Measurements from ENCODE around the gene GREB1.

The GREB1 gene

GRCh38 chr2:11513319-11513718 is 20.5 kb upstream of the GREB1 start:
- H4K8ac ChIP-seq (ENCODE audit: low read depth, low read length), result no peak overlapping the region
- no peak overlapping the region for H3K4me3 ChIP-seq (ENCODE audit: low read depth, low read length)
- H2BK120ac ChIP-seq (ENCODE audit: insufficient read depth, low read length, poor library complexity), result no peak overlapping the region
- no peak overlapping the region for H2BK12ac ChIP-seq (ENCODE audit: low read length)
- DNase-seq, result no peak
- no peak overlapping the region for H3K4me2 ChIP-seq (ENCODE audit: low read length)
- peaks cover 0 to 2% of the 10 kb centered on the region in 2 experiments for H3K4me1 ChIP-seq (ENCODE audit: control insufficient read depth in 1 of 2, insufficient read depth in 2 of 2, low read length in 2 of 2)
- no peaks in the 10 kb centered on the region for H3K36me3 ChIP-seq (ENCODE audit: control insufficient read depth in 1 of 2, insufficient read depth in 2 of 2, low read length in 2 of 2)
- H3K23ac ChIP-seq (ENCODE audit: low read length), result no peak overlapping the region
- no peak overlapping the region for H3K18ac ChIP-seq (ENCODE audit: low read length)
- no peak overlapping the region for H3K4ac ChIP-seq (ENCODE audit: low read depth, low read length)
- no CpG with 5 or more reads among the region's 5 CpGs for WGBS (ENCODE audit: extremely low coverage, insufficient coverage, insufficient read length)
- no peak overlapping the region for H2BK5ac ChIP-seq (ENCODE audit: low read depth, low read length, poor library complexity)
- H3K27me3 ChIP-seq (ENCODE audit: insufficient read depth, low read length), result no peaks in the 10 kb centered on the region
- no peak overlapping the region for H3K9ac ChIP-seq (ENCODE audit: low read length)
- H2AFZ ChIP-seq (ENCODE audit: insufficient read depth, low read length, poor library complexity), result no peak overlapping the region
- no peak overlapping the region for H4K91ac ChIP-seq (ENCODE audit: low read depth, low read length)
- H3K9me3 ChIP-seq (ENCODE audit: insufficient read depth, low read depth, low read length), result no peaks in the 10 kb centered on the region
- H3K27ac ChIP-seq (ENCODE audit: low read depth, low read length), result no peak overlapping the region
- H3K14ac ChIP-seq (ENCODE audit: low read length), result no peak overlapping the region
- no peaks in the 10 kb centered on the region for H3K79me1 ChIP-seq (ENCODE audit: low read length)
- no peaks in the 10 kb centered on the region for H3K79me2 ChIP-seq (ENCODE audit: control insufficient read depth, insufficient read depth, low read length, poor library complexity)
- H2AK5ac ChIP-seq (ENCODE audit: low read length), result no peak overlapping the region
- no peak overlapping the region for H4K12ac ChIP-seq (ENCODE audit: low read depth, low read length)

GRCh38 chr2:11514081-11514730 is 19.6 kb upstream of the GREB1 start:
- H4K91ac ChIP-seq (ENCODE audit: low read depth, low read length), result no peak overlapping the region
- H3K27ac ChIP-seq (ENCODE audit: low read depth, low read length), result no peak overlapping the region
- no peak overlapping the region for H4K12ac ChIP-seq (ENCODE audit: low read depth, low read length)
- no peak overlapping the region for H2BK5ac ChIP-seq (ENCODE audit: low read depth, low read length, poor library complexity)
- no peak overlapping the region for H2BK120ac ChIP-seq (ENCODE audit: insufficient read depth, low read length, poor library complexity)
- H3K79me2 ChIP-seq (ENCODE audit: control insufficient read depth, insufficient read depth, low read length, poor library complexity), result no peaks in the 10 kb centered on the region
- no peak overlapping the region for H3K14ac ChIP-seq (ENCODE audit: low read length)
- no peak overlapping the region for H2AK5ac ChIP-seq (ENCODE audit: low read length)
- no peak overlapping the region for H3K18ac ChIP-seq (ENCODE audit: low read length)
- DNase-seq, result no peak
- no peaks in the 10 kb centered on the region for H3K9me3 ChIP-seq (ENCODE audit: insufficient read depth, low read depth, low read length)
- no peak overlapping the region for H2AFZ ChIP-seq (ENCODE audit: insufficient read depth, low read length, poor library complexity)
- no peak overlapping the region for H2BK12ac ChIP-seq (ENCODE audit: low read length)
- no peak overlapping the region for H3K4me2 ChIP-seq (ENCODE audit: low read length)
- no peak overlapping the region for H3K23ac ChIP-seq (ENCODE audit: low read length)
- H3K4me3 ChIP-seq (ENCODE audit: low read depth, low read length), result no peak overlapping the region
- no peaks in the 10 kb centered on the region for H3K36me3 ChIP-seq (ENCODE audit: control insufficient read depth in 1 of 2, insufficient read depth in 2 of 2, low read length in 2 of 2)
- no peak overlapping the region for H4K8ac ChIP-seq (ENCODE audit: low read depth, low read length)
- no peaks in the 10 kb centered on the region for H3K27me3 ChIP-seq (ENCODE audit: insufficient read depth, low read length)
- H3K4me1 ChIP-seq (ENCODE audit: control insufficient read depth in 1 of 2, insufficient read depth in 2 of 2, low read length in 2 of 2), result peaks cover 0 to 2% of the 10 kb centered on the region in 2 experiments
- no peak overlapping the region for H3K9ac ChIP-seq (ENCODE audit: low read length)
- WGBS (ENCODE audit: extremely low coverage, insufficient coverage, insufficient read length), result no CpG with 5 or more reads among the region's 3 CpGs
- no peak overlapping the region for H3K4ac ChIP-seq (ENCODE audit: low read depth, low read length)
- H3K79me1 ChIP-seq (ENCODE audit: low read length), result no peaks in the 10 kb centered on the region

- 94% methylated on average over 4 of the region's 6 CpGs for WGBS (ENCODE audit: extremely low coverage, insufficient coverage, insufficient read length)
Measured at GRCh38 chr2:11514904-11515303, 18.9 kb upstream of the GREB1 start.

GRCh38 chr2:11515490-11515981 is 18.3 kb upstream of the GREB1 start:
- H4K12ac ChIP-seq (ENCODE audit: low read depth, low read length), result no peak overlapping the region
- no peaks in the 10 kb centered on the region for H3K36me3 ChIP-seq (ENCODE audit: control insufficient read depth in 1 of 2, insufficient read depth in 2 of 2, low read length in 2 of 2)
- H2BK120ac ChIP-seq (ENCODE audit: insufficient read depth, low read length, poor library complexity), result no peak overlapping the region
- H2BK12ac ChIP-seq (ENCODE audit: low read length), result no peak overlapping the region
- H3K23ac ChIP-seq (ENCODE audit: low read length), result no peak overlapping the region
- H3K18ac ChIP-seq (ENCODE audit: low read length), result no peak overlapping the region
- H4K8ac ChIP-seq (ENCODE audit: low read depth, low read length), result no peak overlapping the region
- no peak overlapping the region for H3K14ac ChIP-seq (ENCODE audit: low read length)
- H3K27ac ChIP-seq (ENCODE audit: low read depth, low read length), result no peak overlapping the region
- no peak overlapping the region for H3K9ac ChIP-seq (ENCODE audit: low read length)
- no peak overlapping the region for H2BK5ac ChIP-seq (ENCODE audit: low read depth, low read length, poor library complexity)
- H3K9me3 ChIP-seq (ENCODE audit: insufficient read depth, low read depth, low read length), result no peaks in the 10 kb centered on the region
- DNase-seq, result no peak
- no peak overlapping the region for H2AK5ac ChIP-seq (ENCODE audit: low read length)
- H3K4ac ChIP-seq (ENCODE audit: low read depth, low read length), result no peak overlapping the region
- H3K27me3 ChIP-seq (ENCODE audit: insufficient read depth, low read length), result no peaks in the 10 kb centered on the region
- H3K4me3 ChIP-seq (ENCODE audit: low read depth, low read length), result no peak overlapping the region
- no peak overlapping the region for H2AFZ ChIP-seq (ENCODE audit: insufficient read depth, low read length, poor library complexity)
- no CpG with 5 or more reads among the region's 6 CpGs for WGBS (ENCODE audit: extremely low coverage, insufficient coverage, insufficient read length)
- no peak overlapping the region for H4K91ac ChIP-seq (ENCODE audit: low read depth, low read length)
- no peak overlapping the region for H3K4me2 ChIP-seq (ENCODE audit: low read length)
- no peaks in the 10 kb centered on the region for H3K79me1 ChIP-seq (ENCODE audit: low read length)
- H3K4me1 ChIP-seq (ENCODE audit: control insufficient read depth in 1 of 2, insufficient read depth in 2 of 2, low read length in 2 of 2), result peaks cover 0 to 2% of the 10 kb centered on the region in 2 experiments
- no peaks in the 10 kb centered on the region for H3K79me2 ChIP-seq (ENCODE audit: control insufficient read depth, insufficient read depth, low read length, poor library complexity)

More at GRCh38 chr2:11514904-11515303, 18.9 kb upstream of the GREB1 start:
- Histone ChIP-seq H3K23ac (ENCODE audit: low read length) (no peak overlapping the region), H3K27ac (ENCODE audit: low read depth, low read length) (no peak overlapping the region), H3K4me2 (ENCODE audit: low read length) (no peak overlapping the region), H3K4me3 (ENCODE audit: low read depth, low read length) (no peak overlapping the region), H2AFZ (ENCODE audit: insufficient read depth, low read length, poor library complexity) (no peak overlapping the region), H4K91ac (ENCODE audit: low read depth, low read length) (no peak overlapping the region), H2AK5ac (ENCODE audit: low read length) (no peak overlapping the region), H3K4ac (ENCODE audit: low read depth, low read length) (no peak overlapping the region), H2BK120ac (ENCODE audit: insufficient read depth, low read length, poor library complexity) (no peak overlapping the region), H2BK5ac (ENCODE audit: low read depth, low read length, poor library complexity) (no peak overlapping the region), H3K27me3 (ENCODE audit: insufficient read depth, low read length) (no peaks in the 10 kb centered on the region), H3K79me1 (ENCODE audit: low read length) (no peaks in the 10 kb centered on the region), H3K14ac (ENCODE audit: low read length) (no peak overlapping the region), H4K8ac (ENCODE audit: low read depth, low read length) (no peak overlapping the region), H3K36me3 (ENCODE audit: control insufficient read depth in 1 of 2, insufficient read depth in 2 of 2, low read length in 2 of 2) (no peaks in the 10 kb centered on the region), H2BK12ac (ENCODE audit: low read length) (no peak overlapping the region), H4K12ac (ENCODE audit: low read depth, low read length) (no peak overlapping the region), H3K9ac (ENCODE audit: low read length) (no peak overlapping the region), H3K9me3 (ENCODE audit: insufficient read depth, low read depth, low read length) (no peaks in the 10 kb centered on the region), H3K4me1 (ENCODE audit: control insufficient read depth in 1 of 2, insufficient read depth in 2 of 2, low read length in 2 of 2) (peaks cover 0 to 2% of the 10 kb centered on the region in 2 experiments), H3K79me2 (ENCODE audit: control insufficient read depth, insufficient read depth, low read length, poor library complexity) (no peaks in the 10 kb centered on the region), H3K18ac (ENCODE audit: low read length) (no peak overlapping the region)
- DNase-seq, result no peak

All from trophoblast cell (in vitro differentiated cells and primary cell).